GM21423 (cell line): ENCODE results near the gene PIGBOS1.
"Not testable (repeated sequence)": the region's sequence is repeated elsewhere in the genome, so short reads cannot be mapped to it uniquely, and the experiment has no call there.

ENCODE experiments used
- ATAC-seq: cut with Tn5 transposase; IDR thresholded peaks from one replicate; pipeline ENCODE4 v1.9.1; 2021; ENCODE audit warnings: mild to moderate bottlenecking, moderate library complexity; ENCODE audit not compliant: unreplicated experiment

Gene PIGBOS1

GRCh38 chr15:55297315-55297714 lies 21.6 kb downstream of the PIGBOS1 start:
- ATAC-seq: no peak

- peak; percentile 70 for ATAC-seq
Observed at GRCh38 chr15:55290528-55291057, 28.3 kb downstream of the PIGBOS1 start.

- peak; percentile 68 for ATAC-seq
Observed at GRCh38 chr15:55289746-55290527, 29.0 kb downstream of the PIGBOS1 start, which contains the start of gene RAB27A. Gene RAB27A (minus strand): TSS chr15:55289813. CDS start chr15:55234934, 54,879 bp downstream.

GRCh38 chr15:55289011-55289745 lies 29.7 kb downstream of the PIGBOS1 start:
- ATAC-seq: peak; percentile 36

GRCh38 chr15:55288006-55288717 lies 30.8 kb downstream of the PIGBOS1 start:
- ATAC-seq: no peak

- ATAC-seq: not testable (repeated sequence)
Observed at GRCh38 chr15:55286442-55287189, 32.3 kb downstream of the PIGBOS1 start.

- ATAC-seq: no peak
Observed at GRCh38 chr15:55284426-55284825, 34.5 kb downstream of the PIGBOS1 start.

- ATAC-seq: no peak
Observed at GRCh38 chr15:55283379-55284147, 35.4 kb downstream of the PIGBOS1 start.

GRCh38 chr15:55282284-55282833 lies 36.6 kb downstream of the PIGBOS1 start:
- ATAC-seq: no peak

GRCh38 chr15:55281517-55282228 lies 37.2 kb downstream of the PIGBOS1 start:
- ATAC-seq: no peak

GRCh38 chr15:55280589-55280988 lies 38.3 kb downstream of the PIGBOS1 start:
- not testable (repeated sequence) for ATAC-seq

- ATAC-seq: peak; percentile 75
Observed at GRCh38 chr15:55279746-55280351, 39.1 kb downstream of the PIGBOS1 start.

- ATAC-seq: no peak
Observed at GRCh38 chr15:55279100-55279745, 39.7 kb downstream of the PIGBOS1 start.

- ATAC-seq: no peak
Observed at GRCh38 chr15:55277715-55278114, 41.2 kb downstream of the PIGBOS1 start.

GRCh38 chr15:55277116-55277564 lies 41.8 kb downstream of the PIGBOS1 start:
- ATAC-seq: peak; percentile 52

- no peak for ATAC-seq
Observed at GRCh38 chr15:55276324-55276723, 42.6 kb downstream of the PIGBOS1 start.

GRCh38 chr15:55270291-55270690 lies 48.6 kb downstream of the PIGBOS1 start:
- no peak for ATAC-seq
